Measurements from ENCODE around the gene RIBC1.

Gene RIBC1

GRCh38 chrX:53421772-53422085, 944 bp upstream of the RIBC1 start:
- H3K9me3 Mint-ChIP-seq = no peaks in the 10 kb centered on the region
- peak overlapping the region; percentile 91 for H3K4me3 Mint-ChIP-seq
- H3K4me1 Mint-ChIP-seq = peaks cover 37% of the 10 kb centered on the region
- H3K36me3 Mint-ChIP-seq = peaks cover 4% of the 10 kb centered on the region
- peak overlapping the region; percentile 88 for H3K27ac Mint-ChIP-seq
- peak; percentile 46 for ATAC-seq
- H3K27me3 Mint-ChIP-seq = no peaks in the 10 kb centered on the region

DNA sequence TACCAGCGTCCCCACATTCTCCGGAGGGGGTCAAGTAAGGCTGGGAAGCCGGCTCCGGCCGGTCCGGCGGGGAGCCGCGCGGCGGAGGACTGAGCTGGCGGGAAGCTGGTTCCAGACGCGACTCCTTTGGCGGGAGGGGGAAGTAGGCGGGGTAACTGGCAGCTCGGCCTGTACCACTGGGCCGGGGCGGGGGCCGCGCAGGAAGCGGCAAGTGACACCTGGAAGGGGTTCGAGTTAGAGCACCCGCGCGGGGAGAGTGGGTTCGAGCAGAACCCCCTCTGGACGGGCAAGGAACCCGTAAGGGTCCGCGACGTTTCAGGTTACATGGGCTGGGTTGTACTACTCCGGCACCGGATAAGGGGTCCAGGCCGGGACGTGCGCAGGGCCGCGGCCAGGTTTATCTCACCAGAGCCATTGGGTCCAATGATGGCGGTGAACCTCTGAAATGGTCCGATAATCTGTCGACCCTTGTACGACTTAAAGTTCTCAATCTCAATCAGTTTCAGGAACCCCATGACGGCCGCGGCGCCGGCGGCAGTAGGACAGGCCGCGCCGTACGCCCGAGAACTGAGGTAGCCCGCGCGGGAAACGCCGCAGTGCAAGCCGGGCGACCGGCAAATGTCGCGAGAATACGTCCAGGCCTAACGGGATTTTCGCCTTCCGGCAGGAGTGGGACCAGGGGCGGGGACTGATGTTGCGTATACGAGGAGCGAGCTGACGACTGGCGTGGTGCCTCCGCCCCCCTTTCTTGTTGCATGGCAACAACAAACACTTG, 400 bp upstream of the RIBC1 start, which contains the start of gene SMC1A:
Gene SMC1A (minus strand): TSS at position 569 of the 775 bp plus-strand sequence. CDS start 54 bp downstream, at position 515.
- H3K4me1 Mint-ChIP-seq = peaks cover 37% of the 10 kb centered on the region
- H3K36me3 Mint-ChIP-seq = peaks cover 6% of the 10 kb centered on the region
- peak within 1 kb of the TSS; percentile 91 for H3K4me3 Mint-ChIP-seq
- H3K27ac Mint-ChIP-seq = peak within 1 kb of the TSS; percentile 88
- no peaks in the 10 kb centered on the region for H3K27me3 Mint-ChIP-seq
- H3K9me3 Mint-ChIP-seq = no peaks in the 10 kb centered on the region
- peak; percentile 97 for ATAC-seq

GRCh38 chrX:53429755-53430154, 7.1 kb downstream of the RIBC1 start:
- Mint-ChIP-seq H3K9me3 (no peaks in the 10 kb centered on the region), H3K27ac (no peak overlapping the region), H3K27me3 (no peaks in the 10 kb centered on the region), H3K4me1 (peaks cover 15% of the 10 kb centered on the region), H3K4me3 (no peak overlapping the region), H3K36me3 (peaks cover 33% of the 10 kb centered on the region)
- no peak for ATAC-seq

- no peak overlapping the region for H3K27ac Mint-ChIP-seq
- H3K4me1 Mint-ChIP-seq = peaks cover 17% of the 10 kb centered on the region
- peaks cover 33% of the 10 kb centered on the region for H3K36me3 Mint-ChIP-seq
- no peaks in the 10 kb centered on the region for H3K9me3 Mint-ChIP-seq
- H3K27me3 Mint-ChIP-seq = no peaks in the 10 kb centered on the region
- no peak overlapping the region for H3K4me3 Mint-ChIP-seq
- ATAC-seq = no peak
Measured at GRCh38 chrX:53430231-53430630, 7.6 kb downstream of the RIBC1 start.

GRCh38 chrX:53433651-53434639, 11.3 kb downstream of the RIBC1 start, which contains the start of gene HSD17B10:
HSD17B10 (minus strand) TSS chrX:53434370; CDS start chrX:53434345, 25 bp downstream.
- peaks cover 23% of the 10 kb centered on the region for H3K4me1 Mint-ChIP-seq
- H3K36me3 Mint-ChIP-seq = peaks cover 21% of the 10 kb centered on the region
- no peaks in the 10 kb centered on the region for H3K27me3 Mint-ChIP-seq
- ATAC-seq = peak; percentile 97
- peak within 1 kb of the TSS; percentile 92 for H3K27ac Mint-ChIP-seq
- H3K4me3 Mint-ChIP-seq = peak within 1 kb of the TSS; percentile 89
- no peaks in the 10 kb centered on the region for H3K9me3 Mint-ChIP-seq

- H3K4me3 Mint-ChIP-seq = no peak overlapping the region
- peak; percentile 81 for ATAC-seq
- H3K36me3 Mint-ChIP-seq = peaks cover 5% of the 10 kb centered on the region
- H3K27me3 Mint-ChIP-seq = no peaks in the 10 kb centered on the region
- no peak overlapping the region for H3K27ac Mint-ChIP-seq
- H3K9me3 Mint-ChIP-seq = no peaks in the 10 kb centered on the region
- peaks cover 27% of the 10 kb centered on the region for H3K4me1 Mint-ChIP-seq
Measured at GRCh38 chrX:53435997-53436396, 13.3 kb downstream of the RIBC1 start.

DNA sequence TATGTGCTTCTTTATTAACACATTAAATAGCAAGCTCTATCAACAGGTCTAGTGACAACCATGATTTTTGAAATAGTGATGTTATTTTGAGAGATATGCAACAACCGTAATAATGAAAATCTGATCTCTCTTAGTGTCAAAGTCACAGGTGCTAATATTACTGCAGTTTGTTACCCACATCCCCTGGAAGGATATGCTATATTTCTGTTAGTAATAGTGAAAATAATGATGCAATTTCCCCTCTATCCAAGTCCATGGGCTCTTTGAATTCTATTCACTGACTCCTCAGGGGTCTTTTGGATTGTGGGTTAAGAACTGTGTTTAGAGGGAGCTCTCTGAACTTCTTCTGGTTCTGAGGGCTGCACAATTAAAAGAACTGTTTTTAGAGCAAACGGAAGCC, 14.5 kb downstream of the RIBC1 start:
- ATAC-seq = no peak
- H3K27me3 Mint-ChIP-seq = no peaks in the 10 kb centered on the region
- H3K27ac Mint-ChIP-seq = no peak overlapping the region

DNA sequence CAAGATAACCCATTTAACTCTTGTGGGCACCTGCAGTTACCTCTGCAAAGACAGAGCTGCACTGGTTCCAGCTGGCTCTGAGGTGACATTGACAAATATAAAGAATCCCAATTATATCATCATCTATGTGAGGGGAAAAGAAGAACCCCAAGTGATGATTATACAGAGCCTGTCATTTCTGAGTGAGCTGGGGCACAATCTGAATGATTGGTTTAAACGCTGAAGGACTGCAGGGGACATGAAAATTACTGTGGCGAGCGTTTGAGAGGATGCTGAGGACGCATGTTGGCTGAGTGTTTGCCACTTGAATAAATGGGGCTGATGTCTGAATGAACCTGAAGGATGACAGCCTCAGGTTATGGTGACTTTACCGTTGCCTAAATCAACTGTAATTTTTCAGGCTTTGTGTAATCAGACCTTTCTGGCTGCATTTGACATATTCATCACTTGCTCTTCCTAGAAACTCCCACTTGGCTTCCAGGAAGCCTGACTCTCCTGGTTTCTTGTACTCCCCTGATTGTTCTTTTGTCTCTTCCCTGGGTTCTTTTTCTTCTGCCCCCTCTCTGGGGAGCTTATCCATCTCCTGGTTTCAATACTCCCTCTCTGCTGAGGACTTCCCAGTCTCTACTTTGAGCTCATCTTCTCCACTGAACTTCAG, 15.6 kb downstream of the RIBC1 start:
- no peak overlapping the region for H3K27ac Mint-ChIP-seq
- no peak overlapping the region for H3K4me3 Mint-ChIP-seq
- no peak for ATAC-seq

More for the DNA sequence above, 14.5 kb downstream of the RIBC1 start:
- Mint-ChIP-seq H3K4me3 (no peak overlapping the region), H3K9me3 (no peaks in the 10 kb centered on the region), H3K36me3 (no peaks in the 10 kb centered on the region), H3K4me1 (peaks cover 27% of the 10 kb centered on the region)

DNA sequence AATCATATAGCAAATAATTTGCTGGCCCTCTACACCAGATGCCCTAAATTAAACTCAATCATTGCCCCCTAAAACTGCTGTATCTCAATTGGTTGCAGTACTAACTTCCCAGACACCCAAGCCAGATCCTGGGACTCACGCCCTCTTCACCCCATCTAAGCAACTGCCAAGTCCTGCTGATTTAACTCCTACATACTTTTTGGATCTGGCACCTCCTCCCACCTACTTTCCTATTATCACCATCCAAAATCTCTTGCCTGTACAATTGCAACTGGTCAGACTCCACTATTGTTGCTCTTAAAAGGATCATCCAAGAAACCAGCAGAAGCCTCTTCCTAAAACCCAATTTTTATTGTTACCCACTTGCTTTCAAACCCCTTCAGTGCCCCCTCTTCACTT, 16.2 kb downstream of the RIBC1 start:
- no peaks in the 10 kb centered on the region for H3K9me3 Mint-ChIP-seq
- H3K27ac Mint-ChIP-seq = no peak overlapping the region
- peaks cover 21% of the 10 kb centered on the region for H3K4me1 Mint-ChIP-seq
- no peaks in the 10 kb centered on the region for H3K27me3 Mint-ChIP-seq
- no peak for ATAC-seq
- no peaks in the 10 kb centered on the region for H3K36me3 Mint-ChIP-seq
- no peak overlapping the region for H3K4me3 Mint-ChIP-seq

More for the DNA sequence above, 15.6 kb downstream of the RIBC1 start:
- H3K4me1 Mint-ChIP-seq = peaks cover 27% of the 10 kb centered on the region
- no peaks in the 10 kb centered on the region for H3K36me3 Mint-ChIP-seq
- H3K9me3 Mint-ChIP-seq = no peaks in the 10 kb centered on the region
- no peaks in the 10 kb centered on the region for H3K27me3 Mint-ChIP-seq

GRCh38 chrX:53440101-53440500, 17.4 kb downstream of the RIBC1 start:
- peaks cover 10% of the 10 kb centered on the region for H3K4me1 Mint-ChIP-seq
- H3K27ac Mint-ChIP-seq = peak overlapping the region; percentile 6
- H3K36me3 Mint-ChIP-seq = no peaks in the 10 kb centered on the region
- H3K9me3 Mint-ChIP-seq = no peaks in the 10 kb centered on the region
- H3K4me3 Mint-ChIP-seq = peak overlapping the region; percentile 14
- H3K27me3 Mint-ChIP-seq = no peaks in the 10 kb centered on the region
- no peak for ATAC-seq

DNA sequence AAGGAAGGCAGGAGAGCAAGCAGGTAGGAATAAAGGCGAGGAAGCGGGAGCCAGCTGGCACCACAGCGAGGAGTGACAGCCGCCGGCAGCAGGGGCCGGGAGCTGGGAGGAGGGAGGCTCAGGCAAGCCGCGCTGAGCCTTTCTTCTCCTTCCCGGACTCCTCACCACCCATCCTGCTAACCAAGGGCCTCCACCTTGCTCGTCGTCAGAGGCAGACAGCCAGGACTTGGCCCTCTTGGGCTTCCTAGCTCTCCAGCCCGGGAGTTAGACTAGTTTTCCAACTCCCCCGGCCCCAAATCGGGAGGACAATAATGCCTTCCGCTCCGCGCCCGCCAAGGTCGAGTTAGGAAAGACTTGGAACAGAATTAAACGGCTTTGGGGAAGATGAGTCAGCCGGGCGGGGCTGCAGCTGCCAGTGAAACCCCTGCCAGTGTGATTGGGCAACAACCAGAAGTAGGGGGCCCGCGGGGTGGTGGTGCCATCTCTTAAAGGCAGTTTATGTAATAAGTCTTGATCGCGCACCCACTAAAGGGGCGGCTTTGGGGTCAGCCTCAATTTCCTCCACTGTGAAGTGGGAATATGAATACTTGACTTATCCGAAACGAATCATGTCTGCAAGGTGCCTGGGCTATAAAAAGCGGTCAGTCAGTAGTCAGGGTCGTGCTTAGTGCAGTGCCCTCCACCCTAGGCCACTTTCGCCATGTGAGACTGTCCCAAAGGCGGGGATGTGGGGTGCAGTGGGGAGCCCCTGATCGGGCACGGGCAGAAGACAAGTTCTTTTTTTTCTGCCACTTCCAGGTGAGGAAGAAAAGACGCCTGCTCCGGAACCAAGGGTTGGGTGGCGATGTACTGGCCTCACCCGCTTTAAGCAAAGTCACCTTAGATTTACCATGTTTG, 18.2 kb downstream of the RIBC1 start:
- peak overlapping the region; percentile 59 for H3K27ac Mint-ChIP-seq
- no peak for ATAC-seq
- no peaks in the 10 kb centered on the region for H3K27me3 Mint-ChIP-seq
- H3K36me3 Mint-ChIP-seq = no peaks in the 10 kb centered on the region
- H3K4me3 Mint-ChIP-seq = peak overlapping the region; percentile 84
- no peaks in the 10 kb centered on the region for H3K9me3 Mint-ChIP-seq
- peaks cover 10% of the 10 kb centered on the region for H3K4me1 Mint-ChIP-seq

DNA sequence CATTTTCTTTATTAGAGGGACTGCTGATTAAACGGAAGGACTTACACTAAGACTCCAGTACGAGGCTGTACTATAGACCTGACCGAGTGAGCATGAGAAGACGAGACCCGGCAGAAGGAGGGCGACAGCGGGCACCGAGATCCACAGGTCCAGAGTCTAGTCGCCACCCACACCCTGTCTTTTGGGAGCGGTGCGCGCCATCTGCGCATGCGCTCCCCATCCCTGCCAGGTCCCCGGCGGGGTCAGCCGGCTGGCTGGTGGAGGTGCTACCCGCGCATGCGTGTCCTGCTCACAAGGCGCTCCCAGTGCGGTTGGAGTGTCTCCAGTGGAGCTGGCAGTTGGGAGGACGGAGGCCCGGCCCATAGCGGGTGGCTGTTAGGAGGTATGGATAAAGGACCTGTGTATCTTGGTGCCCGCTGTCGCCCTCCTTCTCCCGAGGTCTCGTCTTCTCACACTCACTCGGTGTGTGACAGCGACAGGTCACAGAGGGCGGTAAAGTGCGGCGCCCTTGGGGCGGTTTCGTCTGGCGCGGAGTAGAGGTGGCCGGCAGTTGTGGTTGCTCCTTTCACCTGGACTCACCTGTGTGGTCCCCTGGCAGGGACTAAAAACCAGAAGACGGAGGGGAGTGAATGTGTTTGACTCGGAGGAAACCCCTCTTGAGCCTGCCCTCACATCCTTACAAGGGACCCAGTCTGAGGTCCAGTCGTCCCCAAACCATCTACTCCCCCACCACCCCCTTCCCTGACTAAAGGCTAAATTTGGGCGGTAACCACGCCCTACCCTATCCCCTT, 19.1 kb downstream of the RIBC1 start:
- H3K4me3 Mint-ChIP-seq = peak overlapping the region; percentile 84
- H3K4me1 Mint-ChIP-seq = peaks cover 4% of the 10 kb centered on the region
- no peaks in the 10 kb centered on the region for H3K9me3 Mint-ChIP-seq
- no peaks in the 10 kb centered on the region for H3K27me3 Mint-ChIP-seq
- no peaks in the 10 kb centered on the region for H3K36me3 Mint-ChIP-seq
- H3K27ac Mint-ChIP-seq = peak overlapping the region; percentile 59
- peak; percentile 92 for ATAC-seq

GRCh38 chrX:53442322-53442631, 19.6 kb downstream of the RIBC1 start:
- H3K27me3 Mint-ChIP-seq = no peaks in the 10 kb centered on the region
- ATAC-seq = no peak
- no peaks in the 10 kb centered on the region for H3K9me3 Mint-ChIP-seq
- H3K4me3 Mint-ChIP-seq = no peak overlapping the region
- H3K4me1 Mint-ChIP-seq = peaks cover 4% of the 10 kb centered on the region
- no peak overlapping the region for H3K27ac Mint-ChIP-seq
- H3K36me3 Mint-ChIP-seq = no peaks in the 10 kb centered on the region

GRCh38 chrX:53445977-53446376, 23.3 kb downstream of the RIBC1 start:
- ATAC-seq = no peak
- H3K36me3 Mint-ChIP-seq = no peaks in the 10 kb centered on the region

More at GRCh38 chrX:53445977-53446376, 23.3 kb downstream of the RIBC1 start:
- H3K9me3 Mint-ChIP-seq = no peaks in the 10 kb centered on the region
- no peak overlapping the region for H3K4me3 Mint-ChIP-seq
- H3K27me3 Mint-ChIP-seq = no peaks in the 10 kb centered on the region
- H3K27ac Mint-ChIP-seq = no peak overlapping the region
- H3K4me1 Mint-ChIP-seq = no peaks in the 10 kb centered on the region
